NCI-H1048 (cell line): ENCODE data around the gene MED29.
"Not testable (repeated sequence)": the region's sequence is repeated elsewhere in the genome, so short reads cannot be mapped to it uniquely, and the experiment has no call there.

Experiments used
- DNase-seq: peaks from one replicate; lab custom pipeline; 2025; lab: John Stamatoyannopoulos, UW

MED29 gene

DNA sequence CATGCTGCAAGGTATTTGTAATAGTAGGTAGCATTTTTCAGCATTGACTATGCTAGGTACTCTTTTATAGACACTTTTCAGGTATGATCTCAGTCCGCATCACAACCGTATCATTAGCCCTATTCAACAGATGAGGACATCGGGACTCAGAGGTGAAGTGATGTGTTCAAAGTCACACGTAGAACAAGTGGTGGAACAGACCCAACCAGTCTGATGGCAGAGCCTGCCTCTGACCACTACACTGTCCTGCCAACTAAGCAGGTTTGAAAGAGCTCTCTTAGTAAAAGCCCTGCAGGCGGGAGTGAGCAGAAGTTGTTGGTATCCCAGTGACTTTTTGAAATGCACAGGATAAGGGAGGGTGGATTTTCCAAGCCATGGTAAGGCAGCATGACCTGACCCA, 20.4 kb upstream of the MED29 start:
- no peak for DNase-seq

DNA sequence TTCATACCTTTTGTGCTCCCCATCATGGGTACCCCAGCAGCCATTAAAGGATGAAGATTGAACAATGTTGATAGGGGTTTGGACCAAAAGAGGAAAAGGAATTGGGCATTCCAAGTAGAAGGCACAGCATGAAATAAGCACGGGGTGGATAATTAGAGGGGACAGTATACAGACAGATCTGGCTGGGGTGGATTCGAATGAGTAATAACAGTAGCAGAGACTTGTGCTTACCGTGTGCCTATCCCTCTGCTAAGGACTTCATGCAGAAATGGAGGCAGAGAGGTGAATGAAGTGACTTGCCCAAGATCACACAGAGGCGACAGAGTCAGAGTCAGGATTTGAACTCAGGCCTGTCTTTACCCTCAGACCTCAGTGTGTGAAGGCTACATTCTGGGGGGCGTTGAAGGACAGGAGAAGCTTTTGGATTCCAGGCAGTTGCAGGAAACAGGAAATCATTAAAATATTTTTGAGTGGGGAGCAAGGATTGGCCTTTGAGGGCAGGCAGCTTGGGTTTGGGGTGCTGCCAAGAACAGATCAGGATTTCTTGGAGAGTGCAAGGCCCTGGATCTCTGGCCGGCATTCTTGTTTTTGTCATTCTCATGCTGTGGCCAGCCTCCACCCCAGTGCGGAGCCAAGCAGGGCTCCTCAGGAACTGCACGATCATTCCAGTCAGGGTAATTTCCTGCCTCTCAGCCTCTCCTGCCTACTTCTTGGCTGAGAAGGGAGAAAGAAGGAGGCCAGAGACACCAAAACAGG, 19.0 kb upstream of the MED29 start:
- no peak for DNase-seq

- no peak for DNase-seq
These were observed 18.2 kb upstream of the MED29 start for GRCh38 chr19:39372941-39373340.

DNA sequence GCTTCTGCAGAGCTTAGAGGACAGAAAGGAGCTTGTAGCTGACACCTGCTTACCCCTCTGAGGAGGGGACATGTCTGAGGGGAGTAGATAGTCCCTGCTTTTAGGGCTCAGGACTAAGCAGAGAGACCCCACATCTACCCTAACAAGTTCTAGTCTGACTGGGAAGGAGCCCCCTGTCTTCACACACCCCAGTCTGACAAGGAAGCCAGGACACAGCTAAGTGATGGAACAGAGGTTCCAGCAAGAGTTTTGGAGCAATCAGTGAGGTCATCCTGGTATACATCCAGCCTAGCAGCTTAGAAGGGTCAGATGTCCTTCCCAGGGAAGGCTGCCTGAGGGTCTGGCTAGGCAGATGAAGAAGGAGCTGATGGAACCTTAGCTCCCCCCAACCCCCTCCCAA, 15.2 kb upstream of the MED29 start:
- no peak for DNase-seq

- no peak for DNase-seq
These were observed 13.5 kb upstream of the MED29 start for GRCh38 chr19:39377373-39378362.

GRCh38 chr19:39379366-39379765, 11.8 kb upstream of the MED29 start:
- DNase-seq = not testable (repeated sequence)

- DNase-seq = no peak
These were observed 11.2 kb upstream of the MED29 start for GRCh38 chr19:39379865-39380396.

- no peak for DNase-seq
These were observed 10.4 kb upstream of the MED29 start for GRCh38 chr19:39380521-39381502.

- no peak for DNase-seq
These were observed 9.1 kb upstream of the MED29 start for GRCh38 chr19:39381910-39382611.

- no peak for DNase-seq
These were observed 8.0 kb upstream of the MED29 start for GRCh38 chr19:39382991-39383828.

DNA sequence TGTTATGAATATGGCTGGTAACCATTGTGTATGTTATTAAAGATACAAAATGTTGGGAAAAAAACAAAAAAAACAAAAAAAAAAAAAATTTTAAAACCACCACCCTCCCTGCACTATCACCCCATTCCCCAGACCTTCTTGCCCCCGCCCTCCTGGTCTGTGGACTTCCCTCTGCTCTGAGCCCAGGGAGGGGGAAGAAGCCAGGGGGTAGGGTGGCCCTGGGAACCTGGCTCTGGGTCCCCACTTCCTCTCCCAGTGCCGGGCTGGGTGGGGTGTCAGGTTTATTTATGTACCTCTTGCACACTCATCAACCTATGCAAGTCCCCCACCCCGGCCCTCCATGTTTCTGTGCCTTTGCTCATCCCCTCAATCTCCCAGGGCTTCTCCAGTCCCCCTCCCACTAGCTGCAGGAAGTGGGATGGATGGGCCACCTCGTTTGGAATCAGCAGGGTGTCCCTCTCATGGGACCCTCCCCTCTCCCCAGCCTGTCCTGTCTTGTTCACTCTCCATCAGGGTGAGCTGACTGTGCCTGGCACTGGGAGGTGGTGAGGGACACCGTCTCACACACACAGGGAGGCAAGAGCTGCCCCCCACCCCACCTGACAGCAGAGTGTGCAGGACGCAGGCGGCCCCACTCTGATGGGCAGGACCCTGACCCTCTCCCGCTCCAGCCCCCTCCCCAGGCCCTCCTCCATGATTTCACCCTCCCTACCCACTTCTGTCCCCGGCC, 6.2 kb upstream of the MED29 start:
- no peak for DNase-seq

DNA sequence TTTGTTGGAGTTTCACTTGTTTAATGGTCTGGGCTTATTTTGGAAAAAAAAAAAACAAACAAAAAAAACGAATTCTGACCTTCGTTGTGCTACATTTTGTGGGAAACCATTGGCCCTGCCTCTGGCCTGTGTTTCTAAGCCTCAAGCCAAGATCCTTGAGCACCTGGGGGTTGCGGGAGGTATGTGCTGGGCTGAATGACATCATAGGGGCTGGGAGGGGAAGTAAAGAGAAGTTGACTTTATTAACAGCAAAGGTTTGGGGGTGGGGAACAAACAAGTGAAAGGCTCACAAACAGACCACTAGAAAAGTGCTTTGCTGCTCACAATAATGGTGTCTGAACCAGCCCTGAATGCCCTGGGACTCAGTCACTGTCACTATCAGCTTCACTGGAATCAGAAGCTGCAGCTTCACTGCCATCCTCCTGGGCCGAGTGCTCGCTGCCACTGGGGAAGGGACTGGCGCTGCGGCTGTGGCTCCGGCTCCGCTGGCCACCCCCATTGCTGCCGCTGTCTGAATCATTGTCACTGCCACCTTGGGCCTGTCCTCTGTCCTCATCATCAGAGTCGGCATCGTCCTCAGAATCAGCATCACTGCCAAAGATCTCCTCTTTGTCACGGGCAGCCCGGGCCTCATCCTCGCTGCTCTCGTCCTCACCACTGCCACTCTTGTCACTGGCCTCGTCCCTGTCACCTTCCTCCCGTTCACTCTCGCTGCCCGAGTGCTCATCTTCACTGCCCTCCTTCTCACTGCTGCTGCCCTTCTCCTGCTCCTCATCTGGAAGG, 5.4 kb upstream of the MED29 start:
- DNase-seq = no peak

- DNase-seq = no peak
These were observed 4.6 kb upstream of the MED29 start for GRCh38 chr19:39386557-39386956.

GRCh38 chr19:39388657-39389056, 2.5 kb upstream of the MED29 start:
- DNase-seq = no peak

DNA sequence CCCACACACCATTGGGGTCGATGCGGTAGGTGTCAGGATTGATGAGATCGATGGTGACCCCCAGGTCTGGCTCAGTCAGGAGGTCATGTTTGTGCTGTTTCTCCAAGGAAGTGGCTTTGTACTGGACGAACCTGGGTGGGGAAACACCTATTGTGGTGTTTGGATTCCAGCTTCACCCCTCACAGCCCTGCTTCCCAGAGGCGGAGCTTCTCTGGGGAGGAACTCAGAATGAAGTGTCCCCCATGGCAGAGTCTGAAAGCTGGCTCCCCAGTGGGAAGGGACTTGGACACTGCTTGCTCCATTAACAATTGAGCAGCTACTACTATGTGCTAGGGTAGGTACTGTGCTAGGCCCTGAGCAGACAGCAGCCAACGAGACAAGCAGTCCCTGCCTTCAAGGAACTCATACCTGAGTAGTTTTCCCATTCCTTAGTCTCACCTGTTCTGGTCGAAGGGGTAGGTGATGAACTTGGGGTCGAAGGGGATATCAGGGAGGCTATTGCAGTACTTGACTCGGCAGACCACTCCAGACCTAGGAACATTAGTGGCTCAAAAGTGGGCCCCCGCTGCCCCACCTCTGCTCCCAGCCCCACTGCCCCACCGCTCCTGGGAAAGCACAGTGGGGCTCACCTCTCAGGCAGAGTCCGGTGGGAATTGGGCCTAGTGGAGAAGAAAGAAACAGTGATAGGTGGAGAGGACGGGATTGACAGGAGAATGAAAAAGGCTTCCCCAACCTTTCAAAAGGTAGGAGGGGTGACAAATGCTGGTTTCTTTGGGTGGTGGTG, 1.4 kb upstream of the MED29 start:
- DNase-seq = no peak

DNA sequence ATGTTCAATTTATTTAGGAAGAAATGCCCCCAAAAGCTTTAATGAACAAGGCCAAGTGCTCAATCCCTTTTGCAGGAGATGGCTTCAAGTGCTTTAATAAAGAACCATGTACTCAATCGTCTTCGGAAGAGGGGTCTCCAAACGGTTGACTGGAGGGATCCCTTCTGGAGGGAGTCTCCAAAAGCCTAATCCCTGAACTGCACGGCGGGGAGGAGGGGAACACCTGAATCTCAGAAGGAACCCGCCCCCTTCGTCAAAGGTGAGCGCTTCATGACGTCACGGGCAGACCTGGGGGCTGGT, 777 bp upstream of the MED29 start:
- no peak for DNase-seq

- DNase-seq = peak; percentile 73
These were observed 6.5 kb downstream of the MED29 start for GRCh38 chr19:39397360-39398296.
